Glomerular visceral epithelial cell (primary cell): ENCODE measurements around the gene ARHGEF39.

Experiments used
- DNase-seq: peaks from one replicate; pipeline ENCODE4 v3.0.0-alpha.2; 2016; ENCODE audit errors: extremely low spot score

The ARHGEF39 gene

DNA sequence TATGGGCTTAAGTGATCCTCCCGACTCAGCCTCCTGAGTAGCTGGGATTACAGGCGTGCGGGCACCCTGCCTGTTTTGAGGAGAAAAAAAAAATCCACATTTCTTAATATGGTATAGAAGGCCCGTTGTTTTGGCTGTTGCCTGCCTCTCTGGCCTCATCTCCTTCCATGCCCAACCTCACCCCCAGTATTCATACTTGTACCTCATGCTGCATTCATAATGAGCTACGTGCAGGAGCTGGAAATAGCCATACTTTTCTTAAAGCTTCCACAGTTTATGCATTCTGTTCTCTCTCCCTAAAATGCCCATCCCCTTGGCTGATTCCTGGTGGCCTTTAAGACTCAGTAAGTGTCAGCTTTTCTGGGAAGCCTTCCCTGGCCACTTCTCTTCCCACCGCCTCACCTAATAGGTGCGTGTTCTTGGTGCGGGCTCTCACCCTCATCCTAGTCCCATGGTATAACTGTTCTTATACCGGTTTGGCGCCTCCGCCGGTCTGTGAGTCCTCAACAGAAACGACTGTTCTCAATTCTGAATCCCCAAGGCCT, 26.8 kb upstream of the ARHGEF39 start:
- no peak for DNase-seq

DNA sequence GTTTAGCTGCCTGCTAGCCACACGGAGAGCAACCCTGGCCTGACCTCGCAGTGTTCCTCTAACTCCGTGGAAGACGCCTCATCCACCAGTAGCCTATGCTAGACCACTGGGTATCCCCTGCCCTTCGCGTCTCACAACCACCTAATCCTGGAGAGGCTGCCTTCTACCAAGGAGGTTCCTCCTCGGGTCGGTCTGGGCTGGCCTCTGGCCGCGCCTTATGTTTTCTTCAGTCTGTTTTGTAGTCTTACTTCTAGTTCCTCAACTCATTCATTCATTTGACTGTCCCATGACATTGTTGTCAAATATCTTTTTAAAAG, 26.3 kb upstream of the ARHGEF39 start:
- no peak for DNase-seq

- DNase-seq: peak; percentile 65
These were observed 25.8 kb upstream of the ARHGEF39 start for GRCh38 chr9:35690614-35691333.

GRCh38 chr9:35690294-35690613, 25.3 kb upstream of the ARHGEF39 start:
- DNase-seq: no peak

DNA sequence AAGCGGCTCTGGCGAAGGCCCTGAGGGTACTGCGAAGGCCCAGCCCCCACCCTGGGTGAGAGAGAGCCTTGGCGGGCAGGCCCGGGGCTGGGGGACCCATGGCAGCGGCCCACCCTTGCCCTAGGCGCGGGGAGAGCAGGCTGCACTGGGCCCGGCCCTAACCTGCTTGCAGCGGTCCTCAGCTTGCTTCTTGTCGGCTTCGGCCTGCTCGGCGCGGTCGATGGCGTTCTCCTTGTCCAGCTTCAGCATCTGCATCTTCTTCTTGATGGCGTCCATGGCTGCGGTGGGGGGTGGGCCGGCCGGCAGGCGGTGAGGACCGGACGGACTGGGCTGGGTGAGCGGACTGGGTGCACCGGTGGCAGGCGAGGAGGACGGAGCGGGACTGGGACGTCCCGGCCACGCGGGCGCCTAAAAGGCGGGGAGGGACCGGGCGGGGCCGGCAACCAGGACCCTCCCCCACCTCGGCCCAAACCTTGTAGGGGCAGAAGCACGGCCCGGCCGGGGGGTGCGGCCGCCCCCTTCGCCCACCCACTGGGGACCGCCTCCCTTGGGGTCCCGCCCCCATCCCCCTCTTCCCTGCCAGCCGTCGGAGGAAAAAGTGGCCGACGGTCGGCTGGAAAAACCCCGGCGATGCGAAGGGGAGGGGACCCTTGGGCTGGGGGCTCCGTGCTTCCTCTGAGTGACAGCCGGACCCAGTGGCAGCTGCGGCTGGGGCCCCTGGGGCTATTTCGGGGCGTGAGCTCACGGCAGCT, 24.7 kb upstream of the ARHGEF39 start, which contains the start of gene TPM2:
TSS of gene TPM2 (minus strand) at position 384 of the 752 bp plus-strand sequence. CDS start at position 276, 108 bp downstream.
- peak; percentile 76 for DNase-seq

- peak; percentile 71 for DNase-seq
These were observed 23.9 kb upstream of the ARHGEF39 start for GRCh38 chr9:35688558-35689541.

DNA sequence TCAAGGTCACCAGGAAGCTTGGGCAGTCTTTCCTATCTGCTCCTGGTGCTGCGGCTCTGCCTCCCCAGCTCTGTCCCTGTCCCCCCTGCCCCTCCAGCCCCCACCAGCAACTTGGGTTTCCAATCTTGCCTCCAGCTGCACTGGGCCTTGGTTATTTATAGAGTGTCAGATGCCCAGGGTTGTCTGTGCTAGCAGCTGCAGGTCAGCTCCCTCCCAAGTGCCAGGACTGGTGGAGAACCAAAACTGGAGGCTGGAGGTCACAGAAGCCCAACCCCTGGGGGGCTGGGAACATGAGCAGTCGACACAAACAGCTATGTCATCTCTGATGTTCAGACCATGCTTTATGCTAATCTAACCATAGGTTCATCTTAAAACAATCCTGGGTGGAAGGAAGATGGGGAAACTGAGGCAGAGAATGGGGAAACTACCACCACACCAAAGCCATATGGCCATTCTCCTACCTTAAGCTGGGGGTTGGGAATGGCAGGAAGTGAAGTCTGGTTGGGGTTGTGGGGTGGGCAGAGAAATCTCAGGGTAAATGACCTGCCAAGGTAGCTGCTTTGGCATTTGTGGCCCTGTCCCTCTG, 23.1 kb upstream of the ARHGEF39 start:
- no peak for DNase-seq

- no peak for DNase-seq
These were observed 22.3 kb upstream of the ARHGEF39 start for GRCh38 chr9:35687306-35687705.

GRCh38 chr9:35686222-35687203, 21.5 kb upstream of the ARHGEF39 start:
- no peak for DNase-seq

DNA sequence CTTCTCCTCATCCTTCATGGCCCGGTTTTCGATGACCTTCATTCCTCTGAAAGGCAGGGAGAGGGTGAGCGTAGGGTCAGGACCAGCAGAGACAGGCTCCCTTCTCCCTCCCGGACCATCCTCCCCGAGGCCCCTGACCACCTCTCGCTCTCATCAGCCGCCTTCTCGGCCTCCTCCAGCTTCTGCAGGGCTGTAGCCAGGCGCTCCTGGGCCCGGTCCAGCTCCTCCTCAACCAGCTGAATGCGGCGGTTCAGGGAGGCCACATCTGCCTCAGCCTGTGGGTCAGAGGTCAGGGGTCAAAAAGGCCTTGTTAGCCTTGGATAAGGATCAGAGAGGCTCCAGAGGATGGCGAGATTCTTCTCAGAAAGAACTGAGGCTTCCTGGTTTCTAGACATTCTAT, 20.5 kb upstream of the ARHGEF39 start:
- DNase-seq: no peak

- no peak for DNase-seq
These were observed 19.9 kb upstream of the ARHGEF39 start for GRCh38 chr9:35684921-35685320.

DNA sequence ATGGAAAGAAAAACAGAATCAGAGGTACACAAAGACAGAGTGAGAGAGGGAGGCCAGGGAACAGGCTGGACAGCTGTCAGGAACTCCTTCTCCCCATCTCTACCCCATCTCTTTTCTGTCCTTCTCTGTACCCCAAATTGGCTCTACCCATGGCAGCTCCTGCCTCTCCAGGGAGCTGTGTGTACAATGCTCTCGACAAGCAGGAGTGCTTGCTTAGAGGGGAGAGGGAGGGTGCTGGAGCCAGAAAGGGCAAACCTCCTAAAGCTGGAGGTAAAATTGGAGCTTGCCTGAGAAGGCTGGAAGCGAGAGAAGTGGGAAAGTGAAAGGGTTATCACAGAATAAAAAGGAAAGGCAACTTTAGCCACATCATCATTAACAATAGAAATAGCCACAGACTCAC, 18.3 kb upstream of the ARHGEF39 start:
- no peak for DNase-seq

DNA sequence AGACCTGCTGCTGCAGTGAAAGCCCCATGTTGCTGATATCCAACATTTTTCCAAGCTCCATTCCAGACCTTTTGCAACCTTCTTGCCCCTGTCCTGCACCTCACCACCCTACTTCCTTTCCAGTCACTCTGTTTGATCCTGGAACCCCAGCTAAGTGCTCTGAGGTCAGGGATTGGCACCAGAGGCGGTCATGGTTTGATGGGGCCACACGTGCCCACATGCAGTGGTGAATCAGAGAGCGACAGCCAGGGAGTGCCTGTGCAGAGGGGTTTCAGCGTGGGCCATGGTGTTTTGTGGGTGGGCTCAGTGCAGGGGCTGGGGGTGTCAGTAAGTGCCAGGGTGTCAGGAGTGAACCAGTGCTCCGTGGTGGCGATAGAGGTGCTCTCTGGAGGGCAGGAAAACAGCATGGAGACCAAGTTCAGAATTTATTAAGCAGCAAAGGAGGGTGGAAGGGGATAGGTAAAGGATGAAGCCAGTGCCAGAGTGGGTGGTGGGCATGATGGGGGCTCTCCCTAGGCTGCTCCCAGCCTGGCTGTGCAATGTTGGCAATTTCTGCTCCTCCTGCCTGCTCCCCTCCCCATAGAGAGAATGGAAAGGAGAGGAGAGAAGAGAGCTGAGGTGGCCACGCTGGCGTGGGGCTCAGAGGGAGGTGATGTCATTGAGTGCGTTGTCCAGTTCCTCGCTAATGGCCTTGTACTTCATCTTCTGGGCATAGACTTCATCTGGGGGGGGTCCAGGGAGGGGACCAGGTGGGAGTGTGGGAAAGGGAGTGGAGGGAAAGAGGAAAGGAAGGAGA, 17.7 kb upstream of the ARHGEF39 start:
- DNase-seq: no peak

- no peak for DNase-seq
These were observed 17.1 kb upstream of the ARHGEF39 start for GRCh38 chr9:35682051-35682450.

- DNase-seq: no peak
These were observed 16.5 kb upstream of the ARHGEF39 start for GRCh38 chr9:35681341-35682002.

- no peak for DNase-seq
These were observed 15.5 kb upstream of the ARHGEF39 start for GRCh38 chr9:35680331-35681105.

- DNase-seq: no peak
These were observed 14.9 kb upstream of the ARHGEF39 start for GRCh38 chr9:35679766-35680330.

GRCh38 chr9:35679091-35679490, 14.1 kb upstream of the ARHGEF39 start:
- DNase-seq: no peak
